Esophagus muscularis mucosa (tissue), 4 donors: ENCODE data around the gene PP2D1. TPM values are rescaled to one million over a fixed set of nuclear protein-coding genes. Genes with fewer than 3 reads are reported as not detected.
"Not testable (repeated sequence)": the region's sequence is repeated elsewhere in the genome, so short reads cannot be mapped to it uniquely, and the experiment has no call there.

Experiments
- DNase-seq: peaks from one replicate; pipeline ENCODE4 v3.0.0-alpha.2; 2017; ENCODE audit errors: extremely low spot score
- H3K27ac ChIP-seq, 4 donors: fragments of 200-600 bp; sonication (generic); replicated peaks in 1 of 4; 1 replicate in 3 of 4; 2 replicates in 1 of 4; pipeline ENCODE4 v1.5.1; 2016 to 2019; ENCODE audit warnings: mild to moderate bottlenecking in 1 of 4
- H3K27me3 ChIP-seq, 4 donors: fragments of 200-600 bp; sonication (generic); one replicate each; pipeline versions ENCODE4 v1.5.1 to v1.6.0; 2016 to 2019
- H3K36me3 ChIP-seq, 4 donors: fragments of 200-600 bp; sonication (generic); one replicate each; pipeline ENCODE4 v1.5.1; 2016 to 2019
- H3K4me1 ChIP-seq, 4 donors: fragments of 200-600 bp; sonication (generic); one replicate each; pipeline ENCODE4 v1.5.1; 2016 to 2019
- H3K4me3 ChIP-seq, 4 donors: fragments of 200-600 bp; sonication (generic); 1 replicate in 2 of 4; 2 replicates in 2 of 4; pipeline ENCODE4 v1.5.1; 2016 to 2019; ENCODE audit warnings: mild to moderate bottlenecking in 4 of 4, moderate library complexity in 1 of 4
- H3K9me3 ChIP-seq, 4 donors: fragments of 200-600 bp; sonication (generic); 1 replicate in 3 of 4; 2 replicates in 1 of 4; pipeline ENCODE4 v1.5.1; 2016 to 2019
- EP300 ChIP-seq: sonication (generic); formaldehyde crosslinking; IDR thresholded peaks from one replicate; pipeline ENCODE4 v1.6.1; 2017; ENCODE audit warnings: antibody characterized with exemption
- POLR2A ChIP-seq: fragments of 450-650 bp; IDR thresholded peaks from one replicate; pipeline ENCODE4 v1.6.1; 2017; ENCODE audit warnings: antibody characterized with exemption, moderate library complexity, mild to moderate bottlenecking, low read depth
- POLR2AphosphoS5 ChIP-seq, 2 donors: sonication (generic); formaldehyde crosslinking; IDR thresholded peaks; one replicate each; pipeline ENCODE4 v1.6.1; 2017; ENCODE audit warnings: antibody characterized with exemption in 2 of 2
- WGBS: methylation state at CpG from one replicate; pipeline ENCODE4 v1.1.5; 2018; 5-methylcytosine and 5-hydroxymethylcytosine counted together
- intact Hi-C: fragments of 100-400 bp; cut with DNase I; formaldehyde crosslinking; loops from one replicate; pipeline ENCODE4 v1.15.1; 2023
- total RNA-seq, 4 donors: library from RNA; depleted of rRNA; stranded (reverse); fragments of >200 nt; gene quantifications; one replicate each; pipeline versions ENCODE4 v1.1.0 to v1.2.1, GENCODE V29; 2016
- TF ChIP-seq, protein P1 (sequence below), 3 experiments: fragments of 200-600 bp in 2 of 3; fragments of 450-650 bp in 1 of 3; sonication (generic) in 2 of 3; IDR thresholded peaks; one replicate each; pipeline ENCODE4 v1.5.1; 2017 to 2019; ENCODE audit warnings: antibody characterized with exemption in 3 of 3, mild to moderate bottlenecking in 2 of 3, moderate library complexity in 1 of 3

The PP2D1 gene
- total RNA-seq, 4 donors from 2014 or later = not detected

DNA sequence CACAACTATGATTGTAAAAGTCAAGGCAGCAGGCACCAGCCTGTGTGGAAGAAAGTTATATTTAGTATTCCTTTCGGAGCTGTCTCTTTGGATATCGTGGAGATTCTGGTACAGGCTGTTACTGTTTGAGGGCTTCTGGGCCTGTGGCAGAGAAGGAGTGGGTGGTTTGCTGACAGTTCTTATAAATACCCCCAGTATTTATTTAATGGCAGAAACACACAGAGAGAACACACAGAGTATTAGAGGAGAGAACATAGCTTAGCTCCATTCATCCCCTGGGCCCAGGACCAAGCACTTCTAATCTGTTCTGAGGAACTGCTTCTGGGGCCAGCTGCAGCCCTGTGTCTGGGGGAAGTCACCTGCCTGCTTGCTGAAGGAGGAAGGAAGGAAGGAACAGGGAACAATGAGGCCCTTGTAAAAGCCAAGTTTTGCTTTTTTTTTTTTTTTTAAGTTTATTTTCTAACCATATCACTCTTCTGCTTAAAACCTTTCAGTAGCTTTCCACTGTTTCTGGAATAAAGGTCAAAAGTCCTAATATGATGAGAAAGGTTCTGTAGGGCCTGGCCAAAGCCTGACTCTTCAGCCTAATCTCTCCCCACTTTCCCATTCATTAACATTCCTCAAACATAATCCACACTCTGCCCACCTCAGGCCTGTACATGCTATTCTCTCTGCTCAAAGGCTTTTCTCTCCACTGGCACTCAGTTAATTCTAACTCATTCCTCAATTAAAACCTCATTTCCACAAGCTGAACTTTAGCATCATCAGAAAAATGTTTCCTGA is 11.8 kb upstream of the PP2D1 start:
- 8% methylated on average over 2 of the region's 2 CpGs for WGBS
- peaks cover 19 to 24% (median 22%) of the 10 kb centered on the region in 4 donors for H3K4me1 ChIP-seq
- no peak overlapping the region for H3K4me3 ChIP-seq
- no peaks in the 10 kb centered on the region for H3K27me3 ChIP-seq
- no peaks in the 10 kb centered on the region for H3K9me3 ChIP-seq
- no peaks in the 10 kb centered on the region for H3K36me3 ChIP-seq
- intact Hi-C loops = no loop called here
- peak overlapping the region; percentile 42 to 77 (median 72) for H3K27ac ChIP-seq
- no peak for DNase-seq
- TF ChIP-seq, protein P1, sequence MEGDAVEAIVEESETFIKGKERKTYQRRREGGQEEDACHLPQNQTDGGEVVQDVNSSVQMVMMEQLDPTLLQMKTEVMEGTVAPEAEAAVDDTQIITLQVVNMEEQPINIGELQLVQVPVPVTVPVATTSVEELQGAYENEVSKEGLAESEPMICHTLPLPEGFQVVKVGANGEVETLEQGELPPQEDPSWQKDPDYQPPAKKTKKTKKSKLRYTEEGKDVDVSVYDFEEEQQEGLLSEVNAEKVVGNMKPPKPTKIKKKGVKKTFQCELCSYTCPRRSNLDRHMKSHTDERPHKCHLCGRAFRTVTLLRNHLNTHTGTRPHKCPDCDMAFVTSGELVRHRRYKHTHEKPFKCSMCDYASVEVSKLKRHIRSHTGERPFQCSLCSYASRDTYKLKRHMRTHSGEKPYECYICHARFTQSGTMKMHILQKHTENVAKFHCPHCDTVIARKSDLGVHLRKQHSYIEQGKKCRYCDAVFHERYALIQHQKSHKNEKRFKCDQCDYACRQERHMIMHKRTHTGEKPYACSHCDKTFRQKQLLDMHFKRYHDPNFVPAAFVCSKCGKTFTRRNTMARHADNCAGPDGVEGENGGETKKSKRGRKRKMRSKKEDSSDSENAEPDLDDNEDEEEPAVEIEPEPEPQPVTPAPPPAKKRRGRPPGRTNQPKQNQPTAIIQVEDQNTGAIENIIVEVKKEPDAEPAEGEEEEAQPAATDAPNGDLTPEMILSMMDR (IDR thresholded peaks at IDR 0.05) = peak in 1 of 3 experiments; percentile 5
- TF ChIP-seq POLR2AphosphoS5 (IDR thresholded peaks at IDR 0.05) (peak; percentile 27 to 70), POLR2A (no peak)

DNA sequence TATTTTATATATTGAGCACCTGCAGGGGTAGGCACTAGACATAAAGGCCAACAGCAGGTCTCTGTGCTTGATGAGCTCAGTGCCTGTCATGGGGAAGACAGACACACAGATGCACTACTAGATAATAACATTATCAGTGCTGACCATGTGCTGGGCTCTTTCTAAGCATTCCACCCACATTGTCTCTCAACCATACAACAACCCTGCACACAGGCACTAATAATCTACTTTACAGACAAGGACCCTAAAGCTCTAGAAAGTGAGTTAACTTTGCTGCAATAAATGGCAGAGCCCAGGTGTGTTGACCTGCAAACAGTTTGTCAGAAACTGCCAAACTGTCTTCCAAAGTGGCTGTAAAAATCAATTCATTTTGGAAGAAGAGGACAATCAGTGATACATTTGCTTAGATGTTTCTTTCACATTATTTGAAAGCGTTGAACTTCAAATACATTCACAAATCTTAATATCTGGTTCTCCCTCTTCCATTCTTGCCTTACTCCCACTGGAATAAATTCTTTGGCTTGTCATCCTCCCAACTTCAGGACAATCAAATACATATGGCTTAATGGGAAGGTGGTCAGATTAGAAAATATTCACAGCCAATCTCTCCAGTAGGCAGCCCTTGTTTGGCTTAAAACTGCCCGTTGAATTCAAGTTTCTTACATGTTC is 11.0 kb upstream of the PP2D1 start:
- TF ChIP-seq POLR2AphosphoS5 (IDR thresholded peaks at IDR 0.05) (no peak), EP300 (no peak), POLR2A (no peak)
- TF ChIP-seq, protein P1 (IDR thresholded peaks at IDR 0.05) = no peak
- H3K4me1 ChIP-seq = peaks cover 19 to 24% (median 22%) of the 10 kb centered on the region in 4 donors
- intact Hi-C loops = no loop called here
- DNase-seq = no peak
- 48% methylated on average over 2 of the region's 2 CpGs for WGBS
- H3K9me3 ChIP-seq = no peaks in the 10 kb centered on the region
- H3K27ac ChIP-seq = peak overlapping the region; percentile 42 to 77 (median 72)
- no peaks in the 10 kb centered on the region for H3K27me3 ChIP-seq
- H3K36me3 ChIP-seq = no peaks in the 10 kb centered on the region
- no peak overlapping the region for H3K4me3 ChIP-seq

DNA sequence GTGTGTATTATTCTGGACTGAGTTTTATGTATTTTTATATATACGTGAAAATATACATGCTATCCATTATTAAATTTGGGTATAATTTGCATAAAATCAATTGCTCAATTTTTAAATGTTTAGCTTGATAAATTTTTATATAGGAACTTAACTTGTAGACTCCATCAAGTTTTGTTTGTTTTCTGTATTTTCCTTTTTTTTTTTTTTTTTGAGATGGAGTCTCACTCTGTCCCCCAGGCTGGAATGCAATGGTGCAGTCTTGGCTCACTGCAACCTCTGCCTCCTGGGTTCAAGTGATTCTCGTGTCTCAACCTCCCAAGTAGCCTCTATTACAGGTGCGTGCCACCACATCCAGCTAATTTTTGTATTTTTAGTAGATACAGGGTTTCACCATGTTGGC is 4.0 kb upstream of the PP2D1 start:
- H3K27ac ChIP-seq, intact Hi-C loops, H3K4me3 ChIP-seq, H3K4me1 ChIP-seq, H3K9me3 ChIP-seq, H3K27me3 ChIP-seq, DNase-seq, H3K36me3 ChIP-seq: not testable (repeated sequence)
- WGBS = 94% methylated on average over 3 of the region's 3 CpGs

DNA sequence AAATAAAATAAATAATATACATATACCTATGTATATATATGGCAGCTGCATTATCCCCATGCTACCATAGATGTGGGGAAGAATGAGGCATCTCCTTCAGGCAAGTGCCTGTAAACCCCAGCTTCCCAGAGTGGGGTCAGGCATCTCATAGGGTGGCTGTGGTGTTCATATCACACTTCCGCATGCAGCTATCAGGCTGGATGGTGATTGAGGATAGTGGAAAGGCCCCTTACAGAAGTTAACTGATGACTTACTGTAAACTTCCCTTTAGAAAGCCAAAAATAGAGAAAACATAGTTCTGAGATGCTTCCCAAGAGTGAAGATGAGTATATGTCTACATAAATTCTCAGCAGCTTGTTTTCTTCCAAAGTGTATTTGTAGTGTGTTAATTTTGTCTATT is 3.5 kb upstream of the PP2D1 start:
- H3K27me3 ChIP-seq = no peaks in the 10 kb centered on the region
- intact Hi-C loops = no loop called here
- TF ChIP-seq POLR2A (no peak), EP300 (no peak), POLR2AphosphoS5 (IDR thresholded peaks at IDR 0.05) (no peak)
- TF ChIP-seq, protein P1 (IDR thresholded peaks at IDR 0.05) = no peak
- no peaks in the 10 kb centered on the region for H3K9me3 ChIP-seq
- no peaks in the 10 kb centered on the region for H3K36me3 ChIP-seq
- H3K27ac ChIP-seq = no peak overlapping the region
- WGBS = 94% methylated on average over 1 of the region's 1 CpG
- no peaks in the 10 kb centered on the region for H3K4me1 ChIP-seq
- no peak overlapping the region for H3K4me3 ChIP-seq
- no peak for DNase-seq

DNA sequence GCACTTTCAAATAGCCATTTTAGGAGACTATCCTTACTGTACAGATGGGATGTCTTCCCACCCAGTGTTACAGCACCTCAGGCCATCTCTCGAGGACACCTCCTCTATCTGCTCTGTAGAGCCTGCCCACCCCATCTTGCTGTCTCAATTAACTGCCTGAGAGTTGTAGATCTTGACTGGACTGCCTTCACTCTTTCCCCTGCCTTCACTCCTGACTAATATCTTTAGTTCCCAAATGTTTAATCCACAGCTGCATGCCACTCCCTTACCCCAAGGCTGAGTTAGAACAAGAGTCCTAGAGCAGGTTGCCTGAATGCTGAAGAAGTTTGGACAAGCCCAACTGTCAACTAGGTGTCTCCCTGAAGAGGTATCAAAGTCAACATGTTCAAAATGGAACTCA is 1.3 kb upstream of the PP2D1 start:
- WGBS = 80% methylated on average over 1 of the region's 1 CpG
- Histone ChIP-seq H3K4me1 (no peaks in the 10 kb centered on the region), H3K27me3 (no peaks in the 10 kb centered on the region), H3K27ac (no peak overlapping the region), H3K4me3 (no peak overlapping the region), H3K36me3 (no peaks in the 10 kb centered on the region), H3K9me3 (no peaks in the 10 kb centered on the region)
- no peak for TF ChIP-seq EP300
- no peak for TF ChIP-seq POLR2AphosphoS5 (IDR thresholded peaks at IDR 0.05)
- no peak for TF ChIP-seq POLR2A
- TF ChIP-seq, protein P1 (IDR thresholded peaks at IDR 0.05) = no peak
- DNase-seq = no peak
- intact Hi-C loops = no loop called here
